ENCODE data around the gene BCL2L13.

The BCL2L13 gene, protein sequence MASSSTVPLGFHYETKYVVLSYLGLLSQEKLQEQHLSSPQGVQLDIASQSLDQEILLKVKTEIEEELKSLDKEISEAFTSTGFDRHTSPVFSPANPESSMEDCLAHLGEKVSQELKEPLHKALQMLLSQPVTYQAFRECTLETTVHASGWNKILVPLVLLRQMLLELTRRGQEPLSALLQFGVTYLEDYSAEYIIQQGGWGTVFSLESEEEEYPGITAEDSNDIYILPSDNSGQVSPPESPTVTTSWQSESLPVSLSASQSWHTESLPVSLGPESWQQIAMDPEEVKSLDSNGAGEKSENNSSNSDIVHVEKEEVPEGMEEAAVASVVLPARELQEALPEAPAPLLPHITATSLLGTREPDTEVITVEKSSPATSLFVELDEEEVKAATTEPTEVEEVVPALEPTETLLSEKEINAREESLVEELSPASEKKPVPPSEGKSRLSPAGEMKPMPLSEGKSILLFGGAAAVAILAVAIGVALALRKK

DNA sequence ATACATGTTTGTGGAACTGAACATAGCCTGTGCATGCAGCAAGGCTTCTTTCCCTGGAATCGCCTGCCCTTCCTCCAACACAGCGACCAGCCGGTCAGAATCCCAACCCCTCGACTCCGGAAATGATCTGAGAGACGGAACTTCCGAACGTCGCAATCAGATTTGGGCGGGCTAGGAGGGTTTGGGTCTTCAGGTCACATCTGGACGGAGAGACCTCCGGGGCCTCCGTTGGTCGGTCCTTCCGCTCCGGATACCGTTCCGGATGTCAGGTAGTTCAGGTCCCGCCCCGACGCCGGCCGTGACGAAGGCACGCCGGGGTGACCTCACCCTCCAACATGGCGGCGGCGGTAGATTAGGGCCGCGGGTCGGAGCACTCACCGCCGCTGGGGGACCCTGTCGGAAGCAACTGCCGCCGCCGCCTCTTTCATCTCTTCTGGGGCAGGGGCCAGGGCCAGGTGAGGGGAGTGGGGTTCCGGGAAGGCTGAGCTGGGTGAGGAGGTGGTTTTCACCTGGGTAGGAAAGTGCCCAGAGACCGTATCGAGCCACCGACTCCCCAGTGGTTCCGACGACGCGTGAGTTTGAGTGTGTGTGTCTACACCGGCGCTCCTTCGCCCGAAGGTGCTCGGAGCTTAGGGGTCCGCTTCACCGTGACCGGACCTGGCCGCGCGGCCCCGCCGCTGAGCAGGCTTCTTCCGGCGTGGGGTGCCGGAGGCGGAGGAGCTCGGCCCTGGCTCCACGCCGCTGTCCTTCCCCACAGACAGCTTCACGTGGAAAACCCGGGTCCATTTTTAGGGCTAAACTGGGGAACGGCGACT is at the start of gene BCL2L13:
TSS of gene BCL2L13 (plus strand) at position 326 of the 815 bp plus-strand sequence. CDS start 16,955 bp downstream, outside the sequence.
- peak; percentile 94 for DNase-seq (ENCODE audit: low read depth)

DNA sequence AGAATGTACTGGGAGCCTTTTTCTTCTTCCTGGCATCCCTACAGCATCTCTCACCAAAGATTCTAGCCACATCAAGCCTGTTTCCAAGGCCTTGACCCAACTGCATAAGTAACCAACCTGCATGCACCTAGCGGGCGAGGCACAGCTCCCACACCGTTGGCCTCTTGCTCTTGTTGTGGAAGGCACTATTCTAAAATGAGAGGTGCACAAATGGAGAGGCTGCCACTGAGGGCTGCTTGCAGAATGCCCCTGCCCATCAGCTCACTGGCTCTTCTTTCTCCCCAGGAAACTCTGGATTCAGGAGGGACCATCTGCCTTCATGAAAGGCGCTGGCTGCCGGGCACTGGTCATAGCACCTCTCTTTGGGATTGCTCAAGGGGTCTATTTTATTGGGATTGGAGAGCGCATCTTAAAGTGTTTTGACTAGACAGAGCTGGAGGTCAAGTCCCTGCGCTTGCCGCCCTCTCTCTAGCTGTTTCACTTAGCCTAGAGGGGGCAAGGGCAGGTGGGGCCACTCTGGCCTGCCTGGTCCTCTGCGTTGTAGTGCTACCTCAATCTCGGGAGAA is 48.7 kb upstream of the BCL2L13 start:
- DNase-seq (ENCODE audit: low read depth), result no peak

DNA sequence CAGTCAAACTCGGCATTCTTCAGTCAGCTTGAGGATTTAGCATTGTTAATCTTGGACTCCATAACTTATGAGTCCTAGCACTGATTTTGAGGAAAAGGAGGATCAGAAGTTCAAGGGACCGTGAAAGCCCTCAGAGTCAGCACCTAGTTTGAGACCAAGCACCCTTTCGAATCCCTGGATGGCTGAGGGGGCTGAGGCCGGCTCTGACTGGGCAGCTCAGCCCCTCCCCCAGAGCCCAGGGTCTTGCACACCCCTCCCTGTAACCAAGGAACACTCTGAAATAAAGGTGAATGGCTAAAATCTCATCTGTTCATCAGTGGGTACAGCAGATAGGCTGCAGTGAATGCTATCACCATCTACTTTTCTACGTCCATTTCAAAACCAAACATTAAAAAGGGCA is 48.0 kb upstream of the BCL2L13 start:
- no peak for DNase-seq (ENCODE audit: low read depth)

DNA sequence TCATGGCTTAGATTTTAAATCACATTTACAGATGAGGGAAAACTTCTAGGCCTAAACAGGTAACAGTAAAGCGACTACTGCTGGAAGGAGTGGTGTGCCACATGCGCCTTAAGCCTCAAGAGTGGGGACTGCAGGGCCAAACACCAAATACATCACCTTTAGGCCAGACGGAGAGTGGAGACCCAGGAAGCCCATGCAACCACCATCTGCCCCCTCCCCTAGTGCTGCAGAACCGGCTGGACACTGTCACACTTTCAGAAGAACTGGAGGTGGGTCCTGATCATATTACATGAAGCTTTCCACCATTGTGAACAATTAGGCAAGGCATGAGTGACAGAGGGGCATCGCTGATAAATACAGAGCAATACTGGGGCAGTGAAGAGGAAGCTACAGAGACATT is 46.4 kb upstream of the BCL2L13 start:
- no peak for DNase-seq (ENCODE audit: low read depth)

DNA sequence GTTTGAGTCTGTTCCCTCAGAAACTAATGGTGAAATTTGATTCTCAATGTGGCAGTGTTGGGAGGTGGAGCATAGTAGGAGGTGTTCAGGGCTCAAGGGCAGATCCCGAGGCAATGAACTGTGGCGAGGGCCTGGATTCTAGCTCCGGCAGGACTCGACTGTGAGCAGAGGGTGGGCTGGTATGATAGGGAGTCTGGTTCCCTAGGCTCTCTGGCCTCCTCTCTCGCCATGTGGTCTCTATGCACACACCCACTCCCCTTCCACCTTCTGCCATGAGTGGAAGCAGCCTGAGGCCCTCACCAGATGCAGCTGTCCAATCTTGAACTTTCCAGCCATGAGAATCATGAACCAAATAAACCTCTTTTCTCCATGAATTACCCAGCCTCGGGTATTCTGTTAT is 42.3 kb upstream of the BCL2L13 start:
- DNase-seq (ENCODE audit: low read depth), result no peak

DNA sequence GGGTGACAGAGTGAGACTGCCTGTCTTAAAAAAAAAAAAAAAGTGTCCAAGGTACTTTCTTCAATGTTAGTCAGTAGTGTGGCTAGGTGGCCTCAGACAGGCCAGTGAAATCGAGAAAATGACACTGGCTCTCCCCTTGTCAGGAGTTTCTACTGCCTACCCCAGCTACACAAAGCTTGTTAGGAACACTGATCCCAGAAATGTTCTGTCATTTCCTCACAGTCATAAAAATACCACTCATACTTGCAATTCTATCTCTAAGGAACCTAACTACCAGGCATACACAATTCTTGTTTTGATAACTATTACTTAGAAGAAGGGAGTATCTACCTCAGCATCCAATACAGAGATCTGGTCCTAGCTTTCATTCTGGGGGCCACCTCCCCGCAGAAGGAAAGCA is 41.3 kb upstream of the BCL2L13 start:
- DNase-seq (ENCODE audit: low read depth), result no peak

DNA sequence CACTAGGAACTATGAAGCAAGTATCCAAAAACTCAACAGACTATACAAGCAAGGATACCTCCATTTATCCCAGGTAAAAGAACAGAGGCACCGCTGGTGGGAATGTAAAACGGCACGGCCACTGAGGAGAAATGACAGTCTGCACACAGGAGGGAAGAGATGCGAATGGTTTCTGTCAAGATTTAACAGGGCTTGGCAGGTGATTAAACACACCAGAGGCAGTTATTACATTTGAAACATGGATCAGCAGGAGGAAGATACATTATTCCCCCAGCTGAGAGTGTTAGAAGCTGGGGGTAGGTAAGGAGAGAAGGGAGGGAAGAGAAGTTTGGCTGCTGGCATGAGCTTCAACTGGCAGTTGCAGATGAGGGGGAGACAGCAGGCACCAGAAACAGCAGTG is 40.2 kb upstream of the BCL2L13 start:
- DNase-seq (ENCODE audit: low read depth), result no peak

DNA sequence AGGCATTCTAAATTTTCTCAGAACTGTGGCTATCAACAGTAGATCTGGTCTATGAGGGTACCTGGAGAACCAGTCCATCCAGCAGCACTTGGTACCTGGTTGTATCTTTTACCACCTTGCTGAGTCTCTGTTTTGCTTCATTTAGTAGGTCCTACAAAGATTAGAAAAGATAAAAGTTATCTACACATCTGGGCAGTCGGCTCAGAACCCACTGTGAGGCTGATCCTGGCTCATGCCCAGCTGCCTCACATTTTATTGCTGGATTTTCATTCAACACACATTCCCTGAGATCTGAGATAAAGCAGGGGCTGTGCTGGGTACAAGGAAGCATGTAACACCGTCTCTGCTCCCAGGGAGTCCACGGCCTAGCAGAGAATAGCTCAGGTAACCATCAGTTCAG is 37.5 kb upstream of the BCL2L13 start:
- no peak for DNase-seq (ENCODE audit: low read depth)

DNA sequence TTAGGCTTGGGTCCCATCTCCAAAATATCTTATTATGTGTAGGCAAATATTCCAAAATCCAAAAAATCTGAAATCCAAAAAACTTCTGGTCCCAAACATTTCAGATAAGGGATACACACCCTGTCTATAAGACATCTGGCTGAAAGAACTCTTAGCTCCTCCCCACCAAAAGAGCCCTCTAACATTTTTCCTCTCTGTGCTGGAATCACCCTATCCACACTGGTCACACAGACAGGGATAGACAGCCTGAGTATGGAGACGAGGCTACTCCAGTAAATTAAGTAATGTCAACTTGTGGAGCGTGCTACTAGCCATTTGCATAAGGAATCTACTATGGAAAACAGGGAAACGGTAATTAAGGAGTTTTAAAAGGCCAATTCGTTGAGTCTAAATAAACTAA is 34.9 kb upstream of the BCL2L13 start:
- no peak for DNase-seq (ENCODE audit: low read depth)

DNA sequence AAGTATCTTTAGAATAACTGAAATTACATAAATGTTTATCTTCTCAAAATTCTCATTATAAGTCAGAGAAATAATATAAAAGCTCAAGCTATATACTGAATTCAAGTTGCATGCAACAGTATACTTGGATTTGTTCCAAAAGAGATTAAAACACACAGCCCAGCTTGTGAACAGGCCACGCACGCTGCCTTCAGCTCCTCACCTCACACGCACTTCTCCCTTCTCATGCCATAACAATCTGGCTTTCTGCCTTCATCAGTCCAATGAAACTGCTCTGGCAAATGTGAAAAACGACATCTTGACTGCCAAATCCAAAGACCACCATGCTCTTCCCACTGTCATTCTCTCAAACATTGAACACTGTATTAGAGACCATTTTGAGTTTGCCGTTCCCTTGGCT is 32.1 kb upstream of the BCL2L13 start:
- no peak for DNase-seq (ENCODE audit: low read depth)

DNA sequence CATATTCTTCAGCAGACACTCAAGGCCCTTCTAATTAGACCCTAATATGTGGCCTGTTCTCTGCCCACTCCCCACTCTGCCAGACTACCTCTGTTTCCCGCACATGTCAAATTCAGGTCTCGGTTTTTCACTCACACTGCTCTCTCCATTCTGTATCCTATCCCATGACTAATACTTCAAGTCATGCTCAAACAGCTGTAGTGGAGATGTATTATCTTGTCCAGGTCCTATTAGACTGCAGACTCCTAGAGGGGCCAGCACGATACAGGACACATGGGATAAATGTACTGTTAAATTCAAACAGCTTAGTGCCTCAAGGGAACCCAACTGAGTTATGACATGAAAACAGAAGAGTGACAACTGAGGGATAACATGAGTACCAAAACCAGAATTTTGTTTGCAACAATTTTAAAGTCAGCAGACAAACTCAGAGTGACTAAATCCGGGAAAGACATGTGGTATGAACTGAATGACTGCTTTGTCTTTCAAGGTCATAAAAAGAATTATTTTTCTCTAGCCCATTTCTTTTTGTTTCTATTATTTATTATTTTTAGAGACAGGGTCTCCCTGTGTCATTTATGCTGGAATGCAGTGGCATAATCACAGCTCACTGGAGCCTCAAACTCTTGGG is 30.6 kb upstream of the BCL2L13 start:
- DNase-seq (ENCODE audit: low read depth), result no peak

DNA sequence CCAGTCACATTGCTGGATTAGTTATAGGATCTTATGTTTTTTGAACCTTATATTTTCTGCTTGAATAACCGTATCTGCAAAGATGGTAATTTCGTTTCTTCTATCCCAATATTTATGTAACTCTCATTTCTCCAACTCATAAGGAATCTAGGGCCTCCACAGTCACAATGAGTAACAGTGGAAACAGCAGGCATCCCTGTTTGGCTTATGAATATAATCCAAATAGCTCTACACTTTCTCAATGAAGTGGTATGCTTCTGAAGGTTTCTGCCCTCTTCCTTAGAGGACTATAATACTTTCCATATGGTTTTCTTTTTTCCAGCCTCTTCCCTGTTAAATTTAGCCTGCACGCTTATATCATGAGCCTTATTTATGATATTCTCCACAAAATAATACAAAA is 26.5 kb upstream of the BCL2L13 start:
- DNase-seq (ENCODE audit: low read depth), result no peak

DNA sequence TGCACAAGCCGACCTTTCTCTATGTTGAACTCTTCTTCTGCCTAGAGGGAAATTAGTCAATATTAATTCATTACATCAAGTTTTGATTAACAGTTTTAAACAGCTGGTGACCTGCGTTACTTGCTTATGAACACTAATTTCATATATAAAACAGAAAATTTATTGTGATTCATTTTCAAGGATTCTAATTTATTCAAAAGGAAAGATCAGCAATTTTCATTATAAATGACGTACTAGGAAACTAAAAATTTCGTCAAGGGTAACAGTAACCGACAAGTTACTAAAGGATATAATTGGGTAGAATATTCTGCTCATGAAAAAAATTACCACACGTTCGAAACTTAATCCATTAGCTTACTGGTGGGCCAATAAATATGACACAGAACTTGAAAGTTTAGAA is 25.3 kb upstream of the BCL2L13 start:
- DNase-seq (ENCODE audit: low read depth), result no peak

DNA sequence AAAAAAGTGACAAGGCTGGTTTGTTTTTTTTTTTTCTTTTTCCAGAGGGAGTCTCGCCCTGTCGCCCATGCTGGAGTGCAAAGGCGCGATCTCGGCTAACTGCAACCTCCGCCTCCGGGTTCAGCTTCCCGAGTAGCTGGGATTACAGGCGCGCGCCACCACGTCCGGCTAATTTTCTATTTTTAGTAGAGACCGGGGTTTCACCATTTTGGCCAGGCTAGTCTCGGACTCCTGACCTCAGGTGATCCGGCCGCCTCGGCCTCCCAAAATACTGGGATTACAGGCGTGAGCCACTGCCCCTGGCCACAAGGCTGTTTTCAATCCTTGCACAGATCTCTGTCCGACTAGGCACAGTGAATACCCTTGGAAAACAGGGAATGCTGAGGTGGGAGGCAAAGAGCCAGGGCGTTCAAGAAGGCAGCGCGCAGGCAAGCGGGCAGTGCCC is 10.6 kb upstream of the BCL2L13 start:
- DNase-seq (ENCODE audit: low read depth), result peak; percentile 13

DNA sequence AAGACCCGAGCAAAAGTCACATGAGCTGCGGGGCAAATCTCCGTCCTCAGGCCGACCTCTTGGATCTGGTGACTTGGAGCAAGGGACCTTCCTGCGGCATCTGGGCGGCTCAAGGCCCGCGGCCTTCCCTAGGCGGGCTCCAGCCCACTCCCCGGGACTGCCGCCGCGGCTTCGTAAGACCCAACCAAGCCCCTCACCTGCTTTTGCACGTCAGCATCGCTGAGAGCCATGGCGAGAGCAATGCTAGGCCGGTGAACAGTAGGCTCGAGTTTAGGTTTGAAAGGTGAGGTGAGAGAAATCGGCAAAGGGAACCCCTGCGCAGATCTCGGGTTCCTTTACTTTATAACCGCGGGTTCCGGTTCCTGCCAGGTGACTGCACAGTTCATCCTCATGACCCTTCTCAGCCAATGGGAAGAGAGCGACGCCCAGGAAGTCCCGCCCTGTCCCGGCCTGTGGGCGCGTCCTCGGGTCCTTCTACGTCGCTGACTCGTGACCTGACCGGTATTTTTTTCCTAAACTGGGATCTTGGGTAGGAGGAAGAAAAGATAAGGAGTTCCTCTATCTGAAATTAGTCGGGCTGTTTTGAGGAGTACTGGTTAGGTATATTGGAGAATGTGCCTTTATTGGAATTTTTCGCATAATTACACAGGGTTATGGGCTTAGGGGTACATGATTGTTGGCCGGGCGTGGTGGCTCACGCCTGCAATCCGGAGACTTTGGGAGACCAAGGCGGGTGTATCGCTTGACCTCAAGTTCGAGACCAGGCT is 10.0 kb upstream of the BCL2L13 start, which contains the start of gene ATP6V1E1:
TSS of gene ATP6V1E1 (minus strand) at position 344 of the 767 bp plus-strand sequence. CDS start at position 230, 114 bp downstream.
- peak; percentile 98 for DNase-seq (ENCODE audit: low read depth)

DNA sequence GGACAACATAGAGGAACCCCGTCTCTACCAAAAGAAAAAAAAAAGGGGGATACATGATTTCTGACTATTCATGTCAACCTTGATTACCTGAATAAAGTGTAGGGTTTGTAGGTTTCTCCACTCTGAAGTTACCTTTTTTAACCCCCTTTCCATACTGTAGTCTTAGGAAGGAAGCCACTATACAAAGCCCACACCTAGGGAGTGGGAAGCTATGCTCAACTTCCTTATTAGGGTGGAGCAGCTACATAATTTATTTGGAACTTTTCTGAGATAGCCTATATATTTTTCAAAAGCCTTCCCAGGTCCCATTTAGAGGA is 9.4 kb upstream of the BCL2L13 start:
- no peak for DNase-seq (ENCODE audit: low read depth)

DNA sequence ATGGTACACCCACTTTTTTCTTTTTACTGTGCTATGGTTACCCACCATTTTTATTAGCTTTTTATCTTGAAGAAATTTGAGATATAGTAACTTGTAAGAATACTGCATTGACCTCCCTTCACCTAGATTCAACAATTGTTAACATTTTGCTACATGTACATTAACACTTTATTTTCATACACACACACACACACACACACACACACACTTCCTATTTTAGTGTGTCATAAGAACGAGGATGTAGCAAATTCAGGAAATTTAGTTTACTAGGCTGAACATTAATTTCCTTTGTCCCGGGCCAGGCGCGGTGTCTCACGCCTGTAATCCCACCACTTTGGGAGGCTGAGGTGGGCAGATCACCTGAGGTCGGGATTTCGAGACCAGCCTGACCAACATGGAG is 8.9 kb upstream of the BCL2L13 start:
- no peak for DNase-seq (ENCODE audit: low read depth)

DNA sequence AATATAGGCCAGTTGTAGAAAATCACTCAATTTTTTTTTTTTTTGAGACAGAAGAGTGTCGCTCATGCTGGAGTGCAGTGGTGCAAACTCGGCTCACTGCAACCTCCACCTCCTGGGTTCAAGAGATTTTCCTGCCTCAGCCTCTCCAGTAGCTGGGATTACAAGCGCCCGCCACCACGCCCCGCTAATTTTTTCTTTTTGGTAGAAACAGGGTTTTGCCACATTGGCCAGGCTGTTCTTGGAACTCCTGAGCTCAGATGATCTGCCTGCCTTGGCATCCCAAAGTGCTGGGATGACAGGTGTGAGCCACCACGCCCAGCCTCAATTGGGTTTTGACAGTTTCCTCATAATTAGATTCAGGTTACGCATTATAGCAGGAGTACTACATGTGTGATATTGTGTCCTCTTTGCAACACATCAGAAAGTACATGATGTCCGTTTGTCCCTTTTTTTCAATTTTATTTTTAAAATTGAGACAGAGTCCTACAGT is 7.4 kb upstream of the BCL2L13 start:
- no peak for DNase-seq (ENCODE audit: low read depth)

DNA sequence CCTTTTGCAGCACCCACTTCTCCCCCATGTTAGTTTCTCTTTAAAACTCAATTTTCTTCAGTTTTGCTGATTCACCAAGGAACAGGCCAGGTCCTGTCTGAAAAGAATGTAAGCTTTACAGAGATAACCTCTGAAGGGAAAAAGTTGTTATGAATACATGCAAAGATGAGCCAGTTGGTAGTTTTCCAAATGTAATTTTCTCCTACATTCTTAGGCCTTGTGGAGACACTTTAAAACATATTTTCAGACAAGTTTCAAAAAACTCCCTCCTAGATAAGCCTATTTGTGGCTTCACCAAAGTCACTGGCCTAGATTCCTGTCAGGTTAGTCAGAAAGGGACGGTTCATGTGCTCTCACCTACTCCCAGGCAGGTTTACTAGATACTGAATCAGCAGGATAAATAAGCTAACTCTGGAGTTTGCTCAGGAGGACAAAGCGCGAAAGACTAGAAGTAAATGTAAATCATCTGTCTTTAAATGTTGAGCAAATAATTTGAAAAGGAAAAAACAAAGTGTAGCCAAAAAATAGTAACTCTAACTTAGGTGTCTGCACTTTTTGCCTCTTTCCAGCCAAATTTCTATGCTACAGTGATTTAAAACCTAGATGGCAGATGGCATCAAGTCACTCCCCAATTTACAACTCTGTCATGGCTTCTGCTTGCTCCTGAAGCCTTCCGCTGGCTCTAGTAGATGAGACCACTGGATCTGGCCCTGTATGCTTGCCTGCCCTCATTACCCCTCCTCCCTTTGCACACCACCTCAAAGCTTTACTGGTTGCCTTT is 5.2 kb upstream of the BCL2L13 start:
- DNase-seq (ENCODE audit: low read depth), result peak; percentile 84

DNA sequence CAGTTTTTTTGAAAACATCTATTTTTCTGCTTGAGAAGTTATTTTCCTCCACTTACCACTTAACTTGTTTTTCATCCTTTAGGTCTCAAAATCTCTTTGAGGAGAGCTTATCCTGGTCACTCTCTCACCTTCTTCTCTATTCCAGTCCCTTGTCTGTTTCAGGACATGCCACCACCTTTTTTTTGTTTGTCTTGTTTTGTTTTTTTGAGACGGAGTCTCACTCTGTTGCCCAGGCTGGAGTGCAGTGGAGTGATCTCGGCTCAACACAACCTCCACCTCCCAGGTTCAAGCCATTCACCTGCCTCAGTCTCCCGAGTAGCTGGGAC is 4.6 kb upstream of the BCL2L13 start:
- no peak for DNase-seq (ENCODE audit: low read depth)

DNA sequence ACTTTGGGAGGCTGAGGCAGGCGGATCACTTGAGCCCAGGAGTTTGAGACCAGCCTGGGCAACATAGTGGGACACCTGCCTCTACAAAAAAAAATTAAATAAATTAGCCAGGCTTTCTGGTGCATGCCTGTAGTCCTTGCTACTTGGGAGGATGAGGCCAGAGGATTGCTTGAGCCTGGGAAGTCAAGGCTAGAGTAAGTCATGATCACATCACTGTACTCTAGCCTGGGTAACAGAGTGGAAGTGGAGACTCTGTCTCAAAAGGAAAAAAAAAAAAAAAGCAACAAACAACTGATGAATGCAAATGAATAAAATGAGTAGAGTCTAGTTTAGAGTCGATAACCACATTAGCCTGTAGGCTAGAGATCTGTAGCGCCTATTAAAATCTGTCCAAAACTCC is 3.9 kb upstream of the BCL2L13 start:
- peak; percentile 93 for DNase-seq (ENCODE audit: low read depth)
